Measurements from ENCODE around the gene ADGRG6. TPM values are rescaled to one million over a fixed set of nuclear protein-coding genes. Genes with fewer than 3 reads are reported as not detected.
A peak's percentile ranks its signal among the peaks of the same experiment; 100 is the strongest.

ADGRG6 gene
- total RNA-seq, 1 experiment from 2014 or later: 0.49 TPM

DNA sequence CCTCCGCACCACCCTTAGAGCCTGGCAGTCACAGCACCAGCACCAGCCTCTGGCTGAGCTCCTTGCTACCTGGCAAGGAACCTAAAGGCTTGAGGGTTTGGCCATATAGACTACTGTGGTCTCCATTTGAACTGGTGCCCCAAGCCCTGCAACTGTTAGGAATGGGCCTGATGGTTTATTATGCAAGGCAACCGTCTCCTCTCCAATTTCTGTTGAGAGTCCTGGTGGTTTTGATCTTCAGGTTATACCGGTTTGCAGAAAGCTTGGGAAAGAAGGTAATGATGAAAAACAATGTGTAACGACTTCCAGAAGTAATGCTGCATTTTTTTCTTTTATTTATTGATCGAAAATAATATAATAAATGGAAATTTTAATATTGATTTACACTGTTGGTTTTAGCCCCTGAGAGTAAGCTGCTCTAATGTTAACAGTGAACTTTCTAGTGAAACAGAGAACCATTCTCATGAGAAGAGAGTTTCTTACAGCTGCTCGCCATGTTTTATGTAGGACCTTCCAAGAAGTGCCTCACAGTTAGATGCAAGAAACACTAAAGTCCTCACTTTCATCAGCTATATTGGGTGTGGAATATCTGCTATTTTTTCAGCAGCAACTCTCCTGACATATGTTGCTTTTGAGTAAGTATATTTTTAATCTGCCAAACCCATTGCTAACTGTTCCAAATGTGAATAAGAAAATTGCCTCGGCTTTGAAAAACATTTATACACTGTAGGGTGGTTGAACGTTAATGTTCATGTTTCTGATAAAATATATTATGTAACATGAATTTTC, 112.8 kb downstream of the ADGRG6 start:
- Histone ChIP-seq H3K27me3 (replicated peaks; ENCODE audit: insufficient read depth, low read depth, low read length, poor library complexity) (no peaks in the 10 kb centered on the region), H3K36me3 (ENCODE audit: insufficient read depth, low read length, poor library complexity, severe bottlenecking) (no peaks in the 10 kb centered on the region), H3K4me1 (ENCODE audit: insufficient read depth, low read length, poor library complexity, severe bottlenecking) (peaks cover 21% of the 10 kb centered on the region), H3K9me3 (ENCODE audit: low read depth, low read length, poor library complexity, severe bottlenecking) (no peaks in the 10 kb centered on the region), H3K27ac (ENCODE audit: low read depth, low read length, poor library complexity, severe bottlenecking) (no peak overlapping the region), H3K4me3 (ENCODE audit: low read depth, low read length, poor library complexity, severe bottlenecking) (no peak overlapping the region)
- ChIA-PET POLR2A (ENCODE audit: low non-redundant PET) (no interaction called here), CTCF (no interaction called here)
- BruUV-seq (replicated peaks): no TSS peak
- DNase-seq (ENCODE audit: low spot score): no peak
- TF ChIP-seq, protein P1, sequence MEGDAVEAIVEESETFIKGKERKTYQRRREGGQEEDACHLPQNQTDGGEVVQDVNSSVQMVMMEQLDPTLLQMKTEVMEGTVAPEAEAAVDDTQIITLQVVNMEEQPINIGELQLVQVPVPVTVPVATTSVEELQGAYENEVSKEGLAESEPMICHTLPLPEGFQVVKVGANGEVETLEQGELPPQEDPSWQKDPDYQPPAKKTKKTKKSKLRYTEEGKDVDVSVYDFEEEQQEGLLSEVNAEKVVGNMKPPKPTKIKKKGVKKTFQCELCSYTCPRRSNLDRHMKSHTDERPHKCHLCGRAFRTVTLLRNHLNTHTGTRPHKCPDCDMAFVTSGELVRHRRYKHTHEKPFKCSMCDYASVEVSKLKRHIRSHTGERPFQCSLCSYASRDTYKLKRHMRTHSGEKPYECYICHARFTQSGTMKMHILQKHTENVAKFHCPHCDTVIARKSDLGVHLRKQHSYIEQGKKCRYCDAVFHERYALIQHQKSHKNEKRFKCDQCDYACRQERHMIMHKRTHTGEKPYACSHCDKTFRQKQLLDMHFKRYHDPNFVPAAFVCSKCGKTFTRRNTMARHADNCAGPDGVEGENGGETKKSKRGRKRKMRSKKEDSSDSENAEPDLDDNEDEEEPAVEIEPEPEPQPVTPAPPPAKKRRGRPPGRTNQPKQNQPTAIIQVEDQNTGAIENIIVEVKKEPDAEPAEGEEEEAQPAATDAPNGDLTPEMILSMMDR (conservative IDR thresholded peaks at IDR 0.05; ENCODE audit: low read depth, low read length): no peak
- TF ChIP-seq EZH2 (IDR thresholded peaks at IDR 0.05; ENCODE audit: borderline replicate concordance, low read depth, low read length, poor library complexity, severe bottlenecking): no peak
- intact Hi-C loops (cut with micrococcal nuclease; ENCODE audit: unreplicated experiment): no loop called here

DNA sequence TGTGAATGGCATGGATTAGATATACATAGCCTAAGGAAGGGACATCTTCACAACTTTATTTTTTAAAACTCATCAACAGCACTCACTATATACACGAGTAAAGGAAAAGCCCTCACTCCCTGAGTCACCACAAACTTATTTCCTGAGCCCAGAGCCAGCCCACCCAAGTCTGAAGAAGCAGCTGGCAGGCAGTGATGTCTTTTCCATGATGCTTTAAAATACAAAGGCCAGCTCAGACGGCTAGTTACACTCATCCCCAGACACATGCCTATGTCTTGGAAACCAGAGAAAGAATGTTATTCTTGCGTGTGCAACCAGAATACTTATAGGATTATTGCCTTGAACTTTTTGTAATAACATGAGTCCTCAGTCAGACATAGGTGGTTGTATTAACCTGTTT, 114.4 kb downstream of the ADGRG6 start:
- no peaks in the 10 kb centered on the region for H3K36me3 ChIP-seq (ENCODE audit: insufficient read depth, low read length, poor library complexity, severe bottlenecking)
- H3K27ac ChIP-seq (ENCODE audit: low read depth, low read length, poor library complexity, severe bottlenecking): no peak overlapping the region
- CTCF ChIA-PET: no interaction called here
- TF ChIP-seq, protein P1 (conservative IDR thresholded peaks at IDR 0.05; ENCODE audit: low read depth, low read length): no peak
- TF ChIP-seq EZH2 (IDR thresholded peaks at IDR 0.05; ENCODE audit: borderline replicate concordance, low read depth, low read length, poor library complexity, severe bottlenecking): no peak
- H3K9me3 ChIP-seq (ENCODE audit: low read depth, low read length, poor library complexity, severe bottlenecking): no peaks in the 10 kb centered on the region
- no peak overlapping the region for H3K4me3 ChIP-seq (ENCODE audit: low read depth, low read length, poor library complexity, severe bottlenecking)
- H3K4me1 ChIP-seq (ENCODE audit: insufficient read depth, low read length, poor library complexity, severe bottlenecking): peaks cover 21% of the 10 kb centered on the region
- no peaks in the 10 kb centered on the region for H3K27me3 ChIP-seq (replicated peaks; ENCODE audit: insufficient read depth, low read depth, low read length, poor library complexity)
- no TSS peak for BruUV-seq (replicated peaks)
- peak; percentile 78 for DNase-seq (ENCODE audit: low spot score)
- intact Hi-C loops (cut with micrococcal nuclease; ENCODE audit: unreplicated experiment): no loop called here
- POLR2A ChIA-PET (ENCODE audit: low non-redundant PET): no interaction called here

GRCh38 chr6:142416686-142417085, 114.9 kb downstream of the ADGRG6 start:
- Histone ChIP-seq H3K4me3 (ENCODE audit: low read depth, low read length, poor library complexity, severe bottlenecking) (no peak overlapping the region), H3K27me3 (replicated peaks; ENCODE audit: insufficient read depth, low read depth, low read length, poor library complexity) (no peaks in the 10 kb centered on the region), H3K36me3 (ENCODE audit: insufficient read depth, low read length, poor library complexity, severe bottlenecking) (no peaks in the 10 kb centered on the region), H3K4me1 (ENCODE audit: insufficient read depth, low read length, poor library complexity, severe bottlenecking) (peaks cover 21% of the 10 kb centered on the region), H3K9me3 (ENCODE audit: low read depth, low read length, poor library complexity, severe bottlenecking) (no peaks in the 10 kb centered on the region), H3K27ac (ENCODE audit: low read depth, low read length, poor library complexity, severe bottlenecking) (no peak overlapping the region)
- BruUV-seq (replicated peaks): no TSS peak
- DNase-seq (ENCODE audit: low spot score): no peak
- intact Hi-C loops (cut with micrococcal nuclease; ENCODE audit: unreplicated experiment): no loop called here
- TF ChIP-seq, protein P1 (conservative IDR thresholded peaks at IDR 0.05; ENCODE audit: low read depth, low read length): no peak
- TF ChIP-seq EZH2 (IDR thresholded peaks at IDR 0.05; ENCODE audit: borderline replicate concordance, low read depth, low read length, poor library complexity, severe bottlenecking): no peak
- CTCF ChIA-PET: no interaction called here
- POLR2A ChIA-PET (ENCODE audit: low non-redundant PET): no interaction called here

Measured in A673 (cell line).